HepG2 (cell line): Measurements from ENCODE around the gene EMC9. TPM values are rescaled to one million over a fixed set of nuclear protein-coding genes. Genes with fewer than 3 reads are reported as not detected.

ENCODE experiments used
- ARNT2 ChIP-seq: sonication (generic); formaldehyde crosslinking; IDR thresholded peaks from 2 replicates; pipeline ENCODE4 v1.8.0; 2022; ENCODE audit warnings: mild to moderate bottlenecking, low read depth, missing genetic modification reagents, moderate library complexity
- ATF7-NPFF ChIP-seq: sonication (generic); formaldehyde crosslinking; IDR thresholded peaks from 2 replicates; pipeline ENCODE4 v1.8.1; 2023; ENCODE audit warnings: mild to moderate bottlenecking, low read depth, missing genetic modification reagents, moderate library complexity
- CEBPG ChIP-seq: IDR thresholded peaks from 2 replicates; pipeline ENCODE4 v1.6.1; 2016
- FOXO1 ChIP-seq: sonication (generic); formaldehyde crosslinking; IDR thresholded peaks from 2 replicates; pipeline ENCODE4 v1.4.0; 2020; ENCODE audit warnings: missing genetic modification reagents
- HBP1 ChIP-seq: IDR thresholded peaks from 2 replicates; pipeline ENCODE4 v1.6.1; 2016; ENCODE audit warnings: low read depth, control low read depth
- HNF1A ChIP-seq, 2 experiments: sonication (generic) in 1 of 2; formaldehyde crosslinking in 1 of 2; IDR thresholded peaks; 2 replicates each; pipeline versions ENCODE4 v1.4.0 to v1.6.1; 2016 to 2020; ENCODE audit warnings: borderline replicate concordance in 1 of 2, low read depth in 1 of 2, mild to moderate bottlenecking in 1 of 2, missing genetic modification reagents in 1 of 2
- NFRKB ChIP-seq: fragments of 450-650 bp; IDR thresholded peaks from 2 replicates; pipeline ENCODE4 v1.6.1; 2017
- SIN3A ChIP-seq: IDR thresholded peaks from 2 replicates; pipeline ENCODE4 v1.6.1; 2011; ENCODE audit warnings: low read depth, mild to moderate bottlenecking, control low read depth, low read length, borderline replicate concordance
- TFE3 ChIP-seq: IDR thresholded peaks from 2 replicates; pipeline ENCODE4 v1.6.1; 2016
- TGIF2 ChIP-seq: IDR thresholded peaks from 2 replicates; pipeline ENCODE4 v1.6.1; 2016; ENCODE audit warnings: control low read depth, missing compliant biosample characterization
- ZNF138 ChIP-seq: sonication (generic); formaldehyde crosslinking; IDR thresholded peaks from 2 replicates; pipeline ENCODE4 v1.5.0; 2020; ENCODE audit warnings: mild to moderate bottlenecking, low read depth, missing genetic modification reagents
- ZNF30 ChIP-seq: sonication (generic); formaldehyde crosslinking; IDR thresholded peaks from 2 replicates; pipeline ENCODE4 v1.5.0; 2020; ENCODE audit warnings: mild to moderate bottlenecking, missing genetic modification reagents
- ZNF619 ChIP-seq: sonication (generic); formaldehyde crosslinking; IDR thresholded peaks from 2 replicates; pipeline ENCODE4 v1.4.0; 2020; ENCODE audit warnings: mild to moderate bottlenecking, missing genetic modification reagents
- polyA plus RNA-seq, 8 experiments: library from polyadenylated mRNA; depleted of rRNA in 3 of 8; stranded (reverse) in 7 of 8; unstranded in 1 of 8; fragments of >200 nt; fragmentation: Illumina TruSeq in 4 of 8; extraction: Trizol in 4 of 8; gene quantifications; 2 replicates each; pipeline versions ENCODE4 v1.2.1 to v1.2.3, GENCODE V29; 2011 to 2016; ENCODE audit warnings: low read depth in 4 of 8, missing spikeins in 1 of 8, mixed read lengths in 1 of 8; ENCODE audit not compliant: insufficient read depth in 1 of 8
- total RNA-seq, 5 experiments: library from RNA; depleted of rRNA; stranded (reverse); fragments of >200 nt; fragmentation: Illumina TruSeq; extraction: Trizol; gene quantifications; 2 replicates each; pipeline ENCODE4 v1.2.3, GENCODE V29; 2016; ENCODE audit warnings: low read depth in 1 of 5
- TF ChIP-seq, protein P1 (sequence below): sonication (generic); formaldehyde crosslinking; IDR thresholded peaks from 2 replicates; pipeline ENCODE4 v1.8.1; 2023; ENCODE audit warnings: mild to moderate bottlenecking, missing genetic modification reagents
- TF ChIP-seq, protein P2 (sequence below): sonication (generic); formaldehyde crosslinking; IDR thresholded peaks from 2 replicates; pipeline ENCODE4 v1.9.0; 2021; ENCODE audit warnings: missing genetic modification reagents, borderline replicate concordance
- TF ChIP-seq, protein P3 (sequence below): IDR thresholded peaks from 2 replicates; pipeline ENCODE4 v1.6.1; 2016; ENCODE audit warnings: mild to moderate bottlenecking, missing biosample characterization, missing genetic modification reagents

The EMC9 gene
- total and polyA plus RNA-seq, 2 of the 13 experiments (the other 11 are each of a cell fraction or from before 2014, with no cell fraction given): 60.5 to 78.7 TPM

GRCh38 chr14:24113801-24114531 is 27.4 kb downstream of the EMC9 start (continued):
- TF ChIP-seq, protein P1, sequence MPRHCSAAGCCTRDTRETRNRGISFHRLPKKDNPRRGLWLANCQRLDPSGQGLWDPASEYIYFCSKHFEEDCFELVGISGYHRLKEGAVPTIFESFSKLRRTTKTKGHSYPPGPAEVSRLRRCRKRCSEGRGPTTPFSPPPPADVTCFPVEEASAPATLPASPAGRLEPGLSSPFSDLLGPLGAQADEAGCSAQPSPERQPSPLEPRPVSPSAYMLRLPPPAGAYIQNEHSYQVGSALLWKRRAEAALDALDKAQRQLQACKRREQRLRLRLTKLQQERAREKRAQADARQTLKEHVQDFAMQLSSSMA (CRISPR knock-in tag): peak; percentile 97
- TF ChIP-seq ATF7-NPFF (CRISPR knock-in tag) (peak; percentile 94), ZNF30 (no peak), SIN3A (peak; percentile 97), HBP1 (peak; percentile 45), TFE3 (CRISPR knock-in tag) (peak; percentile 91), NFRKB (no peak), CEBPG (CRISPR knock-in tag) (peak; percentile 99), ZNF138 (CRISPR knock-in tag) (0 out of 2 replicates have a peak, but pooled peaks have one; percentile 93), FOXO1 (peak; percentile 99), HNF1A (IDR thresholded peaks at IDR 0.05; ENCODE audit: low read depth) (peak; percentile 98), HNF1A (CRISPR knock-in tag; IDR thresholded peaks at IDR 0.05; ENCODE audit: borderline replicate concordance) (peak; percentile 100), ZNF619 (CRISPR knock-in tag) (peak; percentile 100), TGIF2 (CRISPR knock-in tag) (peak; percentile 98), ARNT2 (CRISPR knock-in tag) (peak; percentile 97)
- TF ChIP-seq, protein P2, sequence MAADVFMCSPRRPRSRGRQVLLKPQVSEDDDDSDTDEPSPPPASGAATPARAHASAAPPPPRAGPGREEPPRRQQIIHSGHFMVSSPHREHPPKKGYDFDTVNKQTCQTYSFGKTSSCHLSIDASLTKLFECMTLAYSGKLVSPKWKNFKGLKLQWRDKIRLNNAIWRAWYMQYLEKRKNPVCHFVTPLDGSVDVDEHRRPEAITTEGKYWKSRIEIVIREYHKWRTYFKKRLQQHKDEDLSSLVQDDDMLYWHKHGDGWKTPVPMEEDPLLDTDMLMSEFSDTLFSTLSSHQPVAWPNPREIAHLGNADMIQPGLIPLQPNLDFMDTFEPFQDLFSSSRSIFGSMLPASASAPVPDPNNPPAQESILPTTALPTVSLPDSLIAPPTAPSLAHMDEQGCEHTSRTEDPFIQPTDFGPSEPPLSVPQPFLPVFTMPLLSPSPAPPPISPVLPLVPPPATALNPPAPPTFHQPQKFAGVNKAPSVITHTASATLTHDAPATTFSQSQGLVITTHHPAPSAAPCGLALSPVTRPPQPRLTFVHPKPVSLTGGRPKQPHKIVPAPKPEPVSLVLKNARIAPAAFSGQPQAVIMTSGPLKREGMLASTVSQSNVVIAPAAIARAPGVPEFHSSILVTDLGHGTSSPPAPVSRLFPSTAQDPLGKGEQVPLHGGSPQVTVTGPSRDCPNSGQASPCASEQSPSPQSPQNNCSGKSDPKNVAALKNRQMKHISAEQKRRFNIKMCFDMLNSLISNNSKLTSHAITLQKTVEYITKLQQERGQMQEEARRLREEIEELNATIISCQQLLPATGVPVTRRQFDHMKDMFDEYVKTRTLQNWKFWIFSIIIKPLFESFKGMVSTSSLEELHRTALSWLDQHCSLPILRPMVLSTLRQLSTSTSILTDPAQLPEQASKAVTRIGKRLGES (CRISPR knock-in tag): peak; percentile 39
- TF ChIP-seq, protein P3, sequence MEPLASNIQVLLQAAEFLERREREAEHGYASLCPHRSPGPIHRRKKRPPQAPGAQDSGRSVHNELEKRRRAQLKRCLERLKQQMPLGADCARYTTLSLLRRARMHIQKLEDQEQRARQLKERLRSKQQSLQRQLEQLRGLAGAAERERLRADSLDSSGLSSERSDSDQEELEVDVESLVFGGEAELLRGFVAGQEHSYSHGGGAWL (CRISPR knock-in tag): peak; percentile 96
